ENCODE data around the gene TMX4.

The TMX4 gene

GRCh38 chr20:8000796-8001195 is 18.8 kb downstream of the TMX4 start:
- FAIRE-seq (no peak), DNase-seq (ENCODE audit: insufficient read length, low spot score) (no peak)
- TF ChIP-seq POLR2AphosphoS5 (IDR thresholded peaks at IDR 0.05; ENCODE audit: low read depth, low read length) (no peak), POU2F2 (IDR thresholded peaks at IDR 0.05; ENCODE audit: low read depth, low read length) (no peak), TAF1 (IDR thresholded peaks at IDR 0.05; ENCODE audit: low read depth, low read length) (no peak), SPI1 (IDR thresholded peaks at IDR 0.05; ENCODE audit: low read depth, low read length) (no peak), PAX5 (IDR thresholded peaks at IDR 0.05; ENCODE audit: insufficient read depth, low read length, severe bottlenecking) (no peak), POLR2A (IDR thresholded peaks at IDR 0.05; ENCODE audit: low read depth, low read length) (no peak)

- DNase-seq (ENCODE audit: insufficient read length, low spot score) (no peak), FAIRE-seq (no peak)
- TF ChIP-seq SPI1 (IDR thresholded peaks at IDR 0.05; ENCODE audit: low read depth, low read length) = no peak
- no peak for TF ChIP-seq TAF1 (IDR thresholded peaks at IDR 0.05; ENCODE audit: low read depth, low read length)
- TF ChIP-seq POU2F2 (IDR thresholded peaks at IDR 0.05; ENCODE audit: low read depth, low read length) = no peak
- no peak for TF ChIP-seq POLR2A (IDR thresholded peaks at IDR 0.05; ENCODE audit: low read depth, low read length)
- no peak for TF ChIP-seq POLR2AphosphoS5 (IDR thresholded peaks at IDR 0.05; ENCODE audit: low read depth, low read length)
- no peak for TF ChIP-seq PAX5 (IDR thresholded peaks at IDR 0.05; ENCODE audit: insufficient read depth, low read length, severe bottlenecking)
These were observed 22.7 kb downstream of the TMX4 start for GRCh38 chr20:7996898-7997297.

- TF ChIP-seq POLR2AphosphoS5 (IDR thresholded peaks at IDR 0.05; ENCODE audit: low read depth, low read length) = no peak
- TF ChIP-seq POLR2A (IDR thresholded peaks at IDR 0.05; ENCODE audit: low read depth, low read length) = no peak
- TF ChIP-seq POU2F2 (IDR thresholded peaks at IDR 0.05; ENCODE audit: low read depth, low read length) = no peak
- TF ChIP-seq PAX5 (IDR thresholded peaks at IDR 0.05; ENCODE audit: insufficient read depth, low read length, severe bottlenecking) = no peak
- no peak for TF ChIP-seq SPI1 (IDR thresholded peaks at IDR 0.05; ENCODE audit: low read depth, low read length)
- no peak for TF ChIP-seq TAF1 (IDR thresholded peaks at IDR 0.05; ENCODE audit: low read depth, low read length)
- FAIRE-seq (no peak), DNase-seq (ENCODE audit: insufficient read length, low spot score) (no peak)
These were observed 24.8 kb downstream of the TMX4 start for GRCh38 chr20:7994809-7995208.

GRCh38 chr20:7993703-7994102 is 25.9 kb downstream of the TMX4 start:
- no peak for TF ChIP-seq PAX5 (IDR thresholded peaks at IDR 0.05; ENCODE audit: insufficient read depth, low read length, severe bottlenecking)
- TF ChIP-seq POU2F2 (IDR thresholded peaks at IDR 0.05; ENCODE audit: low read depth, low read length) = no peak
- TF ChIP-seq TAF1 (IDR thresholded peaks at IDR 0.05; ENCODE audit: low read depth, low read length) = no peak
- FAIRE-seq = no peak
- DNase-seq (ENCODE audit: insufficient read length, low spot score) = no peak

GRCh38 chr20:7993238-7993637 is 26.3 kb downstream of the TMX4 start:
- TF ChIP-seq POLR2A (IDR thresholded peaks at IDR 0.05; ENCODE audit: low read depth, low read length) = no peak
- no peak for TF ChIP-seq PAX5 (IDR thresholded peaks at IDR 0.05; ENCODE audit: insufficient read depth, low read length, severe bottlenecking)
- TF ChIP-seq SPI1 (IDR thresholded peaks at IDR 0.05; ENCODE audit: low read depth, low read length) = no peak
- no peak for TF ChIP-seq POU2F2 (IDR thresholded peaks at IDR 0.05; ENCODE audit: low read depth, low read length)
- no peak for TF ChIP-seq TAF1 (IDR thresholded peaks at IDR 0.05; ENCODE audit: low read depth, low read length)
- TF ChIP-seq POLR2AphosphoS5 (IDR thresholded peaks at IDR 0.05; ENCODE audit: low read depth, low read length) = no peak
- FAIRE-seq = no peak
- no peak for DNase-seq (ENCODE audit: insufficient read length, low spot score)

- no peak for TF ChIP-seq POLR2AphosphoS5 (IDR thresholded peaks at IDR 0.05; ENCODE audit: low read depth, low read length)
- no peak for TF ChIP-seq TAF1 (IDR thresholded peaks at IDR 0.05; ENCODE audit: low read depth, low read length)
- no peak for TF ChIP-seq POLR2A (IDR thresholded peaks at IDR 0.05; ENCODE audit: low read depth, low read length)
- TF ChIP-seq PAX5 (IDR thresholded peaks at IDR 0.05; ENCODE audit: insufficient read depth, low read length, severe bottlenecking) = no peak
- TF ChIP-seq SPI1 (IDR thresholded peaks at IDR 0.05; ENCODE audit: low read depth, low read length) = no peak
- no peak for TF ChIP-seq POU2F2 (IDR thresholded peaks at IDR 0.05; ENCODE audit: low read depth, low read length)
- no peak for DNase-seq (ENCODE audit: insufficient read length, low spot score)
- no peak for FAIRE-seq
These were observed 29.2 kb downstream of the TMX4 start for GRCh38 chr20:7990385-7990784.

GRCh38 chr20:7989379-7989778 is 30.2 kb downstream of the TMX4 start:
- DNase-seq (ENCODE audit: insufficient read length, low spot score) (no peak), FAIRE-seq (no peak)
- TF ChIP-seq TAF1 (IDR thresholded peaks at IDR 0.05; ENCODE audit: low read depth, low read length) = no peak

- no peak for FAIRE-seq
- DNase-seq (ENCODE audit: insufficient read length, low spot score) = no peak
- TF ChIP-seq PAX5 (IDR thresholded peaks at IDR 0.05; ENCODE audit: insufficient read depth, low read length, severe bottlenecking) (no peak), SPI1 (IDR thresholded peaks at IDR 0.05; ENCODE audit: low read depth, low read length) (no peak), TAF1 (IDR thresholded peaks at IDR 0.05; ENCODE audit: low read depth, low read length) (no peak), POLR2A (IDR thresholded peaks at IDR 0.05; ENCODE audit: low read depth, low read length) (no peak), POLR2AphosphoS5 (IDR thresholded peaks at IDR 0.05; ENCODE audit: low read depth, low read length) (no peak), POU2F2 (IDR thresholded peaks at IDR 0.05; ENCODE audit: low read depth, low read length) (no peak)
These were observed 33.6 kb downstream of the TMX4 start for GRCh38 chr20:7985916-7986315.

GRCh38 chr20:7984192-7984591 is 35.4 kb downstream of the TMX4 start:
- no peak for FAIRE-seq
- TF ChIP-seq POLR2A (IDR thresholded peaks at IDR 0.05; ENCODE audit: low read depth, low read length) (no peak), SPI1 (IDR thresholded peaks at IDR 0.05; ENCODE audit: low read depth, low read length) (no peak), POLR2AphosphoS5 (IDR thresholded peaks at IDR 0.05; ENCODE audit: low read depth, low read length) (no peak), PAX5 (IDR thresholded peaks at IDR 0.05; ENCODE audit: insufficient read depth, low read length, severe bottlenecking) (no peak), POU2F2 (IDR thresholded peaks at IDR 0.05; ENCODE audit: low read depth, low read length) (no peak), TAF1 (IDR thresholded peaks at IDR 0.05; ENCODE audit: low read depth, low read length) (no peak)
- no peak for DNase-seq (ENCODE audit: insufficient read length, low spot score)

- DNase-seq (ENCODE audit: insufficient read length, low spot score) = no peak
- TF ChIP-seq TAF1 (IDR thresholded peaks at IDR 0.05; ENCODE audit: low read depth, low read length) (no peak), PAX5 (IDR thresholded peaks at IDR 0.05; ENCODE audit: insufficient read depth, low read length, severe bottlenecking) (no peak), SPI1 (IDR thresholded peaks at IDR 0.05; ENCODE audit: low read depth, low read length) (no peak), POU2F2 (IDR thresholded peaks at IDR 0.05; ENCODE audit: low read depth, low read length) (no peak)
These were observed 38.2 kb downstream of the TMX4 start for GRCh38 chr20:7981374-7981773.

More at GRCh38 chr20:7981374-7981773, 38.2 kb downstream of the TMX4 start:
- FAIRE-seq = no peak
